OCI-LY3 (cell line): ENCODE results near the gene ZNF516.

Experiments used
- H2AFZ ChIP-seq: fragments of 200-600, 300-600 bp; shearing (Covaris generic); 2 replicates; pipeline ENCODE4 v1.6.0; 2014; ENCODE audit warnings: antibody characterized with exemption, low read depth, low read length
- H3K27ac ChIP-seq: fragments of 200-600, 300-600 bp; sonication (generic); 2 replicates; pipeline ENCODE4 v1.5.1; 2014; ENCODE audit warnings: mild to moderate bottlenecking, low read length, moderate library complexity, mixed read lengths
- H3K27me3 ChIP-seq: fragments of 200-600, 300-600 bp; sonication (generic); 2 replicates; pipeline ENCODE4 v1.6.1; 2014; ENCODE audit warnings: low read depth, low read length, mixed read lengths
- H3K36me3 ChIP-seq: fragments of 200-600, 300-600 bp; sonication (generic); replicated peaks from 2 replicates; pipeline ENCODE3; 2014; ENCODE audit warnings: low read depth, low read length, mixed read lengths
- H3K4me1 ChIP-seq: fragments of 300-600, 200-600 bp; sonication (generic); 2 replicates; pipeline ENCODE4 v1.6.1; 2014; ENCODE audit warnings: low read length, mixed read lengths
- H3K4me2 ChIP-seq: fragments of 200-600, 300-600 bp; sonication (generic); 2 replicates; pipeline ENCODE4 v1.6.1; 2014; ENCODE audit warnings: low read length, mixed read lengths
- H3K4me3 ChIP-seq: fragments of 300-600, 200-600 bp; sonication (generic); 2 replicates; pipeline ENCODE4 v1.5.1; 2014; ENCODE audit warnings: antibody characterized with exemption, mild to moderate bottlenecking, low read length, moderate library complexity
- H3K79me2 ChIP-seq: fragments of 300-600, 200-600 bp; shearing (Covaris generic); 2 replicates; pipeline ENCODE4 v1.6.1; 2014; ENCODE audit warnings: mild to moderate bottlenecking, low read length, mixed read lengths
- H3K9ac ChIP-seq: fragments of 300-600, 200-600 bp; shearing (Covaris generic); 2 replicates; pipeline ENCODE4 v1.6.0; 2014; ENCODE audit warnings: mild to moderate bottlenecking, low read length, moderate library complexity
- H3K9me3 ChIP-seq: fragments of 200-600, 300-600 bp; shearing (Covaris generic); 2 replicates; pipeline ENCODE4 v1.6.1; 2014; ENCODE audit warnings: low read length, mixed read lengths; ENCODE audit not compliant: insufficient read depth
- H4K20me1 ChIP-seq: fragments of 200-600, 300-600 bp; sonication (generic); 2 replicates; pipeline ENCODE4 v1.6.1; 2016; ENCODE audit warnings: low read length, mixed read lengths; ENCODE audit not compliant: insufficient read depth
- EZH2phosphoT487 ChIP-seq: fragments of 200-600 bp; shearing (Covaris generic); IDR thresholded peaks from 2 replicates; pipeline ENCODE4 v1.6.1; 2018; ENCODE audit warnings: antibody characterized with exemption, mixed run types, low read depth
- TF ChIP-seq, protein P1 (sequence below): fragments of 200-600, 300-600 bp; sonication (generic); IDR thresholded peaks from 2 replicates; pipeline ENCODE4 v1.5.1; 2014; ENCODE audit warnings: antibody characterized with exemption, low read length, low read depth

ZNF516 gene

GRCh38 chr18:76463358-76463757, 31.7 kb downstream of the ZNF516 start:
- no peak overlapping the region for H2AFZ ChIP-seq
- H3K4me3 ChIP-seq, result no peak overlapping the region
- H3K4me2 ChIP-seq, result no peak overlapping the region
- H3K9me3 ChIP-seq, result no peaks in the 10 kb centered on the region
- H3K79me2 ChIP-seq, result no peaks in the 10 kb centered on the region
- no peak overlapping the region for H3K9ac ChIP-seq
- H4K20me1 ChIP-seq, result no peaks in the 10 kb centered on the region
- H3K4me1 ChIP-seq, result no peaks in the 10 kb centered on the region
- TF ChIP-seq EZH2phosphoT487, result no peak
- TF ChIP-seq, protein P1, sequence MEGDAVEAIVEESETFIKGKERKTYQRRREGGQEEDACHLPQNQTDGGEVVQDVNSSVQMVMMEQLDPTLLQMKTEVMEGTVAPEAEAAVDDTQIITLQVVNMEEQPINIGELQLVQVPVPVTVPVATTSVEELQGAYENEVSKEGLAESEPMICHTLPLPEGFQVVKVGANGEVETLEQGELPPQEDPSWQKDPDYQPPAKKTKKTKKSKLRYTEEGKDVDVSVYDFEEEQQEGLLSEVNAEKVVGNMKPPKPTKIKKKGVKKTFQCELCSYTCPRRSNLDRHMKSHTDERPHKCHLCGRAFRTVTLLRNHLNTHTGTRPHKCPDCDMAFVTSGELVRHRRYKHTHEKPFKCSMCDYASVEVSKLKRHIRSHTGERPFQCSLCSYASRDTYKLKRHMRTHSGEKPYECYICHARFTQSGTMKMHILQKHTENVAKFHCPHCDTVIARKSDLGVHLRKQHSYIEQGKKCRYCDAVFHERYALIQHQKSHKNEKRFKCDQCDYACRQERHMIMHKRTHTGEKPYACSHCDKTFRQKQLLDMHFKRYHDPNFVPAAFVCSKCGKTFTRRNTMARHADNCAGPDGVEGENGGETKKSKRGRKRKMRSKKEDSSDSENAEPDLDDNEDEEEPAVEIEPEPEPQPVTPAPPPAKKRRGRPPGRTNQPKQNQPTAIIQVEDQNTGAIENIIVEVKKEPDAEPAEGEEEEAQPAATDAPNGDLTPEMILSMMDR, result no peak
- no peak overlapping the region for H3K27ac ChIP-seq
- no peaks in the 10 kb centered on the region for H3K36me3 ChIP-seq
- no peaks in the 10 kb centered on the region for H3K27me3 ChIP-seq

DNA sequence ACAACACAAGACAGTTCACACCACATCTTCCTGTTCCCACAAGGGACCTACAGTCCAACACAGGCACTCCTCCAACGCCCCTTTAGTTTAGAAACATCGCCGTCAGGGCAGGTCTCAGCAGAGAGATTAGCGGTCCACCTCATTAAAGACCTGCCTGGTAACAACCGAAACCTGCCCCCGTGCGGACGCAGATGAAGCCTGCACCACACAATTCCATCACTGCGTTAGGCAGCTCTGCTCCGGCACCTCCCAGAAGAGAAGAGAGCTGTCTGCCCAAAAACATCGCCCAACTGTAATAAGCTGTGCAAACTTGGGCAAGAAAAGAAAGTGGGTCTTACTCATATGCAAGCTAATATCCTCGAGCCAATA, 32.7 kb downstream of the ZNF516 start:
- H2AFZ ChIP-seq, result no peak overlapping the region
- no peaks in the 10 kb centered on the region for H3K79me2 ChIP-seq
- no peak for TF ChIP-seq EZH2phosphoT487
- TF ChIP-seq, protein P1, result no peak
- H3K9ac ChIP-seq, result no peak overlapping the region
- no peaks in the 10 kb centered on the region for H3K36me3 ChIP-seq
- no peaks in the 10 kb centered on the region for H3K9me3 ChIP-seq
- no peaks in the 10 kb centered on the region for H3K4me1 ChIP-seq
- no peaks in the 10 kb centered on the region for H4K20me1 ChIP-seq
- H3K4me3 ChIP-seq, result no peak overlapping the region
- H3K4me2 ChIP-seq, result no peak overlapping the region
- H3K27me3 ChIP-seq, result no peaks in the 10 kb centered on the region
- H3K27ac ChIP-seq, result no peak overlapping the region

DNA sequence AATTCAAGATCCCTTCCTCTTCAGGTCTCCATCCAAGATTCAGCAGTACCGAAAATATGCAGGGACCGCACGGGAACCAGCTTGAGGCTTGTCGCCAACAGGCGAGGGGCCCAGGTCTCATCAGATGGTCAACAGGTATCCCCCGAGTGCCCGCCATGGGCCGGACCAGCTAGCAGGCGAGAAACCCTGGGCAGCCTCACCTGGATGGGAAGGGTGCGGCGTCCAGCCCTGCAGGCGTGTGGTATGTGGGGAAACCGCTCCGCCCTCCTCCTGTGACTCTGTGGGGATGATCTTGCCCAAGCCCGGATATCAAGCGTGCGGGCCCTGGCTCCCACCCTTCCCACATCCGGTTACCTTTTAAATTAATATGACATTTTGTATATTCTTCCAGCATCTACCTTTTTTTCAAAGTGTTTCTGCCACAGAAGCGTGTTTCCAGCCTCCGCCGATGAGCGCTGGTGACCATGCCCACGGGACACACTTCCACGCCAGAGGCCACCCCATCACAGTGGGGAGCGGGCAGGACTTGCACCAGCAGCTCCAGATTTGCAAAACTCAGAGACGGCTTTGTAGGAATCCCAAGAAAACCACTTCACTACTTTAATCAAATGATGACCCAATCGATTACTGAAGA, 33.2 kb downstream of the ZNF516 start:
- Histone ChIP-seq H3K27me3 (no peaks in the 10 kb centered on the region), H3K27ac (no peak overlapping the region), H3K9ac (no peak overlapping the region), H3K9me3 (no peaks in the 10 kb centered on the region), H2AFZ (no peak overlapping the region), H3K36me3 (no peaks in the 10 kb centered on the region), H3K4me3 (no peak overlapping the region), H3K79me2 (no peaks in the 10 kb centered on the region), H3K4me1 (no peaks in the 10 kb centered on the region), H4K20me1 (no peaks in the 10 kb centered on the region), H3K4me2 (no peak overlapping the region)
- TF ChIP-seq, protein P1, result no peak
- TF ChIP-seq EZH2phosphoT487, result no peak

DNA sequence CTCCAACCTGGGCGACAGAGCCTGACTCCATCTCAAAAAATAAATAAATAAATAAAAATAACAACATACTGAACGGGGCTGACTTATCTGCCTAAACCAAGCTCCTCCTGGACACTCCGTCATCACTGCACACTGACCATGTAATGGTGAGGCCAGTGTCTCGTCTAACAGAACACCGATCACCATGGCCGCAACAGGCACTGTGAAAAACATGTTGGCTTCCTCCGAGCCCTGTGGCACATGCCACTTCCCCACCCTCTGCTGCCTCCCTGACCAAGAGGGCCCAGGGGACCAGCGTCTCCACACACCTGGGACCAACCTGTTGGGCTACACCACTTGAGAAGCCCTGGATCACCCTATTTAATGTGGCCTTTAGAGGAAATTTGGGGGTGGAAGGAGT, 33.9 kb downstream of the ZNF516 start:
- no peak for TF ChIP-seq EZH2phosphoT487
- TF ChIP-seq, protein P1, result no peak
- H4K20me1 ChIP-seq, result no peaks in the 10 kb centered on the region

More for the DNA sequence above, 33.9 kb downstream of the ZNF516 start:
- Histone ChIP-seq H3K27me3 (no peaks in the 10 kb centered on the region), H2AFZ (no peak overlapping the region), H3K79me2 (no peaks in the 10 kb centered on the region), H3K27ac (no peak overlapping the region), H3K9ac (no peak overlapping the region), H3K4me3 (no peak overlapping the region), H3K4me2 (no peak overlapping the region), H3K36me3 (no peaks in the 10 kb centered on the region), H3K4me1 (no peaks in the 10 kb centered on the region), H3K9me3 (no peaks in the 10 kb centered on the region)
